ENCODE results near the gene MARK3.
"Not testable (repeated sequence)": the region's sequence is repeated elsewhere in the genome, so short reads cannot be mapped to it uniquely, and the experiment has no call there.

MARK3 gene

GRCh38 chr14:103504991-103505565, 119.9 kb downstream of the MARK3 start:
- no peak for DNase-seq (ENCODE audit: extremely low spot score)

GRCh38 chr14:103507751-103508150, 122.5 kb downstream of the MARK3 start:
- DNase-seq (ENCODE audit: extremely low spot score) = no peak
- ChIA-PET CTCF (interaction anchor here (2.7 to 5.5 kb wide), 3 partner anchors 8 to 12 kb away, joined by 13 to 39 read pairs (median 24); no protein-coding TSS in a partner anchor), POLR2A (no interaction called here)
- no peak for TF ChIP-seq CTCF (IDR thresholded peaks at IDR 0.05; ENCODE audit: control extremely low read depth, extremely low read depth, low read depth, missing control alignments)

More at GRCh38 chr14:103504991-103505565, 119.9 kb downstream of the MARK3 start:
- ChIA-PET POLR2A (no interaction called here), CTCF (interaction anchor here (1.8 to 5.5 kb wide), 2 partner anchors 14 to 42 kb away, joined by 6 to 39 read pairs; no protein-coding TSS in a partner anchor)
- TF ChIP-seq CTCF (IDR thresholded peaks at IDR 0.05; ENCODE audit: control extremely low read depth, extremely low read depth, low read depth, missing control alignments) = no peak

GRCh38 chr14:103508521-103509329, 123.5 kb downstream of the MARK3 start:
- no peak for TF ChIP-seq CTCF (IDR thresholded peaks at IDR 0.05; ENCODE audit: control extremely low read depth, extremely low read depth, low read depth, missing control alignments)
- no peak for DNase-seq (ENCODE audit: extremely low spot score)
- CTCF ChIA-PET = interaction anchor here (0.9 to 3.2 kb wide), 3 partner anchors 9 to 13 kb away, joined by 3 to 24 read pairs (median 13); no protein-coding TSS in a partner anchor
- POLR2A ChIA-PET = no interaction called here

- POLR2A ChIA-PET = no interaction called here
- CTCF ChIA-PET = interaction anchor here (1.1 to 3.5 kb wide), 6 partner anchors 8 to 35 kb away, joined by 4 to 24 read pairs (median 11); no protein-coding TSS in a partner anchor
- no peak for TF ChIP-seq CTCF (IDR thresholded peaks at IDR 0.05; ENCODE audit: control extremely low read depth, extremely low read depth, low read depth, missing control alignments)
- DNase-seq (ENCODE audit: extremely low spot score) = peak; percentile 8
These were observed 124.9 kb downstream of the MARK3 start for GRCh38 chr14:103509864-103510723.

- CTCF ChIA-PET = interaction anchor here (0.8 to 3.5 kb wide), 6 partner anchors 8 to 34 kb away, joined by 3 to 24 read pairs (median 7); no protein-coding TSS in a partner anchor
- DNase-seq (ENCODE audit: extremely low spot score) = no peak
- no peak for TF ChIP-seq CTCF (IDR thresholded peaks at IDR 0.05; ENCODE audit: control extremely low read depth, extremely low read depth, low read depth, missing control alignments)
- POLR2A ChIA-PET = no interaction called here
These were observed 125.8 kb downstream of the MARK3 start for GRCh38 chr14:103510724-103511693.

- CTCF ChIA-PET = interaction anchor here (0.8 to 3.5 kb wide), 3 partner anchors 9 to 35 kb away, joined by 3 to 15 read pairs (median 4); no protein-coding TSS in a partner anchor
- POLR2A ChIA-PET; DNase-seq (ENCODE audit: extremely low spot score): not testable (repeated sequence)
These were observed 127.0 kb downstream of the MARK3 start for GRCh38 chr14:103512180-103512579.
